SU-DHL-6 (cell line): ENCODE results near the gene HAPLN3.
"Not testable (repeated sequence)": the region's sequence is repeated elsewhere in the genome, so short reads cannot be mapped to it uniquely, and the experiment has no call there.

Source experiments
- H2AFZ ChIP-seq: fragments of 200-600 bp; sonication (generic); 2 replicates; pipeline ENCODE4 v1.6.1; 2014; ENCODE audit warnings: low read depth, mild to moderate bottlenecking, moderate library complexity, mixed read lengths, antibody characterized with exemption, low read length; ENCODE audit not compliant: severe bottlenecking
- H3F3A ChIP-seq: fragments of 200-600 bp; shearing (Covaris generic); 2 replicates; pipeline ENCODE4 v1.6.0; 2016; ENCODE audit warnings: antibody characterized with exemption, mild to moderate bottlenecking; ENCODE audit not compliant: insufficient read depth
- H3K27ac ChIP-seq: fragments of 200-600 bp; sonication (generic); 2 replicates; pipeline ENCODE4 v1.5.1; 2016; ENCODE audit warnings: low read depth, mild to moderate bottlenecking, low read length, moderate library complexity, mixed read lengths
- H3K27me3 ChIP-seq: fragments of 200-600 bp; sonication (generic), shearing (Covaris generic); 2 replicates; pipeline ENCODE4 v1.6.0; 2014; ENCODE audit warnings: mild to moderate bottlenecking, low read length
- H3K36me3 ChIP-seq: fragments of 200-600 bp; sonication (generic); 2 replicates; pipeline ENCODE4 v1.6.1; 2014; ENCODE audit warnings: mild to moderate bottlenecking, low read length, mixed read lengths
- H3K4me2 ChIP-seq: fragments of 300-600, 200-600 bp; shearing (Covaris generic), sonication (generic); 2 replicates; pipeline ENCODE4 v1.6.0; 2014; ENCODE audit warnings: low read length, low read depth, mild to moderate bottlenecking; ENCODE audit not compliant: poor library complexity, severe bottlenecking
- H3K4me3 ChIP-seq: fragments of 200-600 bp; sonication (generic); 2 replicates; pipeline ENCODE4 v1.5.1; 2014; ENCODE audit warnings: antibody characterized with exemption, low read length, mild to moderate bottlenecking, mixed read lengths; ENCODE audit not compliant: insufficient read depth, poor library complexity, severe bottlenecking
- H3K79me2 ChIP-seq: fragments of 200-600 bp; sonication (generic); 2 replicates; pipeline ENCODE4 v1.6.1; 2014; ENCODE audit warnings: mild to moderate bottlenecking, low read length, moderate library complexity; ENCODE audit not compliant: insufficient read depth
- H3K9ac ChIP-seq: fragments of 200-600 bp; sonication (generic); 2 replicates; pipeline ENCODE4 v1.7.0; 2014; ENCODE audit warnings: mild to moderate bottlenecking, low read length
- H3K9me2 ChIP-seq: fragments of 200-600 bp; sonication (generic); replicated peaks from 2 replicates; pipeline ENCODE4 v1.6.1; 2014; ENCODE audit warnings: low read length; ENCODE audit not compliant: insufficient read depth
- H3K9me3 ChIP-seq: fragments of 200-600 bp; sonication (generic); 2 replicates; pipeline ENCODE4 v1.6.1; 2014; ENCODE audit warnings: low read length, mixed read lengths; ENCODE audit not compliant: insufficient read depth
- H4K20me1 ChIP-seq: fragments of 200-600 bp; sonication (generic); 2 replicates; pipeline ENCODE4 v1.6.1; 2014; ENCODE audit warnings: low read depth, mild to moderate bottlenecking, antibody characterized with exemption, low read length, moderate library complexity, mixed read lengths
- EZH2phosphoT487 ChIP-seq: fragments of 200-600 bp; sonication (generic), shearing (Covaris generic); conservative IDR thresholded peaks from 2 replicates; pipeline ENCODE4 v1.6.1; 2018; ENCODE audit warnings: mild to moderate bottlenecking, antibody characterized with exemption, low read length, moderate library complexity, mixed read lengths

HAPLN3 gene

DNA sequence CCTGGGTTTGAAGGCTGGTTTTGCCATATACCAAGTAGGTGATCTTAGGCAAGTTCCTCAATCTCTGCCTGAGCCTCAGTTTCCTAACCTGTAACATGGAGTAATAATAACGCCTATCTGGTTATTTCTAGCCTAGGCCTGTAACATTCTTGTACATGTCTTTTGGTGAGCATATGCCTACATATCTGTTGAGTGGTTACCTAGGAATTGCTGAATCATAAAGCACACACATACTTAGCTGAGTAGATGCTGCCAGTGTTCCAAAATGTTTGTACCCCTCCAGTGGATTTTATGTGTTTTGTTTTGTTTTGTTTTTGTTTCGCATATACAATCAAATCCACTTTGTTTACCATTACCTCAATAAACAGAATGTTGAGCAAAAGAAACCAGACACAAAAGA is 35.2 kb upstream of the HAPLN3 start:
- Histone ChIP-seq H3K36me3 (no peaks in the 10 kb centered on the region), H3K79me2 (no peaks in the 10 kb centered on the region), H3K27ac (no peak overlapping the region), H3K4me2 (no peak overlapping the region), H3K9ac (no peak overlapping the region), H3K9me2 (no peaks in the 10 kb centered on the region), H3K9me3 (no peaks in the 10 kb centered on the region), H3K27me3 (no peaks in the 10 kb centered on the region), H3K4me3 (no peak overlapping the region), H3F3A (no peaks in the 10 kb centered on the region), H2AFZ (no peak overlapping the region), H4K20me1 (no peaks in the 10 kb centered on the region)
- TF ChIP-seq EZH2phosphoT487: no peak

DNA sequence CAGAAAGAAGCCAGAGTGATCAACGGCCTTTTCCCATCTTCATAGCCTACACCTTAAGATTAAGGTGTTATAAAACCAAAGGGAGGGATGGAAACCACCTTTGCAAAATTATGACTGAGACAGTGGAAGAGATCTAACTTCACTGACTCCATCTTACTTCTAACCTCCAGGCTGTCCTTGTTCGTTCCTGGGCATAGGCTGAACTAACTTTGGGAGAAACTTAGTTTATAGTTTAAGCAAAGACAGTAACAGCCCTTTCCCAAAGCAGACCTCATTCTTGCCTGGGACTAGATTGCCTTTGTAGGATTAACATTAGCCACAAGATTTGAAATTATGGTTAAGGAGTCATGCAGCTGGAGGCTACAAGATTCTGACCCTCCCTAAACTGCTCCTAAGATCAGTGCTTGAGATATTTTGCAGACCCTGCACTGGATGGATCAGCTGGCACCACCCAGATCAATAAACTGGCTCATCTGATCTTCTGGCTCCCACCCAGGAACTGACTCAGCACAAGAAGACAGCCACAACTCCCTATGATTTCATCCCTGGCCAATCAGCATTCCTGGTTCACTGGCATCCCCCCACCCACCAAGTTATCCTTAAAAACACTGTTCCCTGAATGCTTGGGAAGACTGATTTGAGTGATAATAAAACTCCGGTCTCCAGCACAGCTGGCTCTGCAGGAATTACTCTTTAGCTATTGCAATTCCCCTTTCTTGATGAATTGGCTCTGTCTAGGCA is 34.2 kb upstream of the HAPLN3 start:
- not testable (repeated sequence) for H3K27ac ChIP-seq, H3K79me2 ChIP-seq, H3F3A ChIP-seq, H4K20me1 ChIP-seq, H3K4me3 ChIP-seq, H2AFZ ChIP-seq, H3K9me2 ChIP-seq, H3K36me3 ChIP-seq, H3K9me3 ChIP-seq, H3K4me2 ChIP-seq, H3K9ac ChIP-seq, H3K27me3 ChIP-seq

DNA sequence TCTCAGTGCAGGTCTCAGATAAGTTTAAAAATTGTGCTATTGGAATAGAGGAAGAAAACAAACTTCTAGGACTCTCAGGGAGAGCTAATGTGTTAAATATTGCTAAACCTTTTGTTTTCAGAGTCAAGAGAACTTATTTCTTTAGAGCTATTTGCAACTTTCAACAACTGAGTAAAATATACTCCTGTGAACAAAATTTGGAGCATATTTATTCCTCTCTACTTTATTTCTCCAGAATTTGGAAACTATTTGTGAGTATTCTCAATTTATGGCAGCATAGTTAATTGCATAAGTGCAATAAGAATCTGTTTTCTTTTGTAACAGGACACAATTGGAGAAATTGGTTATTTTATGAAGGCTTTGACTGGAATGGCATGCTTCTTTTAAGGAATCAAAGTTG is 32.8 kb upstream of the HAPLN3 start:
- H4K20me1 ChIP-seq, H3K4me3 ChIP-seq, H3K27ac ChIP-seq, H2AFZ ChIP-seq, H3K79me2 ChIP-seq, H3K9me2 ChIP-seq, H3K27me3 ChIP-seq, H3K36me3 ChIP-seq, H3K4me2 ChIP-seq, H3F3A ChIP-seq, H3K9me3 ChIP-seq, H3K9ac ChIP-seq: not testable (repeated sequence)

DNA sequence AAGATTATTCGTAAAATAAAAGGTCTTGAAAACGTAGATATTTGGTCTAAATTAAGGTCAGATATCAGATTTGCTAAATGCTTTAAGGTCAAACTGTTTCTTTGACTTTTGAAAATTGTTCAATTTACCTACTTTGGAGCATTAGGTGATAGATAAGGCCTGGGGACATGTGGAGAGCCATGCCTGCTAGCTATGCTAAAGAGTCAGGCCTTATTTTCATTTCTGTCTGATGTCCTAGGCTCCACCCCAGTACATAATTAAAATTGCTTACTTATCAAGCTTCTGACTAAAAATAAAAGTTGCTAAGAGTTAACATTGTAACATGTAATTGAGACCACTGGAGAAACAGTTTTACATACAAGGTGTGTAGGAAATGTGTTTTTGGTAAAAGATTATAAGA is 30.3 kb upstream of the HAPLN3 start:
- not testable (repeated sequence) for H3K9me3 ChIP-seq

DNA sequence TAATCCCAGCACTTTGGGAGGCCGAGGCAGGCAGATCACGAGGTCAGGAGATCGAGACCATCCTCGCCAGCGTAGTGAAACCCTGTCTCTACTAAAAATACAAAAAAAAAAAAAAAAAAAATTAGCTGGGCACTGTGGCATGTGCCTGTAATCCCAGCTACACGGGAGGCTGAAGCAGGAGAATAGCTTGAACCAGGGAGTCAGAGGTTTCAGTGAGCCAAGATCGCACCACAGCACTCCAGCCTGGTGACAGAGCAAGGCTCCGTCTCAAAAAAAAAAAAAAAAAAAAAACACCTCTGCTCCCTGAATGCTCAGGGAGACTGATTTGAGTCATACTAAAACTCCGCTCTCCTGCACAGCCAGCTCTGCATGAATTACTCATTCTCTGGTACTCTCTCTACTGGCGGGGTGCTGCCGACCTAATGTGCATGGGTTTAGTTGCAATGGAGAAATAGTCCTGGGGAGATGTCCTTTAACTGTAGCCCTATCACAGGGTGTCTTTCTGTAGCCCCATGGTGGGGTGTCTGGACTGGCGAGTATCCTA is 25.6 kb upstream of the HAPLN3 start:
- H3F3A ChIP-seq, H3K79me2 ChIP-seq, H3K27me3 ChIP-seq, H3K4me2 ChIP-seq, H3K9ac ChIP-seq, H3K4me3 ChIP-seq, H3K9me3 ChIP-seq, H4K20me1 ChIP-seq, H3K36me3 ChIP-seq, H3K27ac ChIP-seq, H3K9me2 ChIP-seq, H2AFZ ChIP-seq: not testable (repeated sequence)

More for the DNA sequence above, 30.3 kb upstream of the HAPLN3 start:
- H3K27ac ChIP-seq, H3F3A ChIP-seq, H3K4me3 ChIP-seq, H3K9me2 ChIP-seq, H3K27me3 ChIP-seq, H3K4me2 ChIP-seq, H2AFZ ChIP-seq, H3K36me3 ChIP-seq, H4K20me1 ChIP-seq, H3K9ac ChIP-seq, H3K79me2 ChIP-seq: not testable (repeated sequence)
